Ramos (cell line): ENCODE data around the gene RDH13.
"Not testable (repeated sequence)": the region's sequence is repeated elsewhere in the genome, so short reads cannot be mapped to it uniquely, and the experiment has no call there.

Experiments used
- in situ Hi-C: fragments of 300-500 bp; cut with MboI; formaldehyde crosslinking; loops from one replicate; pipeline ENCODE4 v1.14.3; 2022; ENCODE audit warnings: low sequenced_read_pairs; ENCODE audit not compliant: unreplicated experiment

Gene RDH13

DNA sequence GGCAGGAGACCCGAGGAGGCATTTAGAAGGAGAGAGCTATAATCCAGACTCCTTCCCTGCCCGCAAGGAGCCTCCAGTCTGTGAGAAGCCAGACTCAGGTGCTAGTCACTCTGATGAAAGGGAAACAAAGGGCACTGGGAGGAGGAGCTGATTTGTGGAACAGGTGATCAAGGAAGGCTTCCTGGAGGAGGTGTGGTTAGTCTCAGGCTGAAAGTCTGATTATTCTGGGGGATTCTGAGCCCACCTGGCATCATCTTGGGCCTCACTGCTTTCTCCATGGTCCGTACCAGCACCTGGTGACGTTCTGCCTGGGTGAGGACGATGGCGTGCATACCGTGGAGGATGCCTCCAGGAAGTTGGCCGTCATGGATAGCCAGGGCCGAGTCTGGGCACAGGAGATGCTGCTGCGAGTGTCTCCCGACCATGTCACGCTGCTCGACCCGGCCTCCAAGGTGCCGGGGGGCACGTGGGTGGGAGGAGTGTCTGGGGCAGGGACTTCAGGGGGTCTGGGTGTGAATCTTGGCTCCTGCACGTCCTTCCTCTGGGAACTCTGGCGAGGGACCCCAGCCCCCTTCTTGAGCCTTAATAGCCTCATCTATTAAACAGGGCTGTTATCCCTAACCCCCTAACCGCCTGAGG lies 16.6 kb upstream of the RDH13 start:
- in situ Hi-C loops, result no loop called here

DNA sequence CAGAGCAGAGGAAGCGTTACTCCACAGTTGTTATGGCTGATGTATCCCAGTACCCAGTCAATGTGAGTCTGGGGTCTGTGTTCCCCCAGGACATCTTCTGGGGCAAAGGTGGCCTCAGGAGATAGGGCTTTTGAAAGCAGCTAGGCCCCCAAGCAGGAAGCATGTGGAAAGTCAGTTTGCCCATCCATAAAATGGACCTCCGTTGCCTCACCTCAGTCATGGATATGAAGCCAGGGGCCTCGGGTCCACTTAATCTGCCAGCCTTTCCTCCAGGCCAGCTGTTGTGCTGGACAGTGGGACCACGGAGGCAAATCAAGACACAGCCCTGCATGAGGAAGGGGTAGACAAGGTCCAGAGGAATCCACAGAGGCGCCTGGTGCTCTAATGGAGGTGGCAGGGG lies 16.0 kb upstream of the RDH13 start:
- in situ Hi-C loops, result no loop called here

GRCh38 chr19:55077106-55077505 lies 14.2 kb upstream of the RDH13 start:
- in situ Hi-C loops, result no loop called here

GRCh38 chr19:55076321-55076720 lies 13.4 kb upstream of the RDH13 start:
- in situ Hi-C loops, result no loop called here

DNA sequence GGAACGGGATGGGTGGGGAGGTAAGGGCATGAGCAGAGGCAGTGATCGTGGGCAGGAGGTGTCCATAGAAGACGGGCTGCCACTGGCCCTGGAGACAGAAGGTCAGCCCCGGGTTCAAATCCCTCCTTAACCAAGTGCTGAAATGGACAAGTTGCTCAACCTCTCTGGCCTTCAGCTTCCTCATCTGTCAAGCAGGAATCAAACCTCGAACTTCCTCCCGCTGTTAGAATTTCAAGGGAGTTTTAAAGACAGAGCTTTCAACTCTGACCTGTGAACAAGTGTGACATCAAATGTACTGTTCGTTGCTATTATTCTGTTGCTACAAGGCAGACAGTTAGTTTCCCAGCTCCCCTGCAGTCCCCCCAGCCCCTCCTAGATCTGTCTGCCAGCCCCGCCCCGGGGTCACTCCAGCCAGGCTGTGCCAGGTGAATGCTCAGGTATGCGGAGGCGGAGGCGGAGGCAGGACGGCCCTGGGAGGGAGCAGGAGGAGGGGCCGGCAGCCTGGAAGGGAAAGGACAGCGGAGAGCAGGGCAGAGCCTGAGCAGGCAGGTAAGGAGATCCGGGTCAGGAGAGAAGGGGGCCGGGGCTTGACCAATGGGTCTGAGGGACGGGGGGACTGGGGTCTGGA lies 12.5 kb upstream of the RDH13 start, which contains the start of gene EPS8L1:
EPS8L1 (plus strand) TSS at position 499 of the 628 bp plus-strand sequence. CDS start 576 bp downstream, outside the sequence.
- in situ Hi-C loops, result no loop called here

DNA sequence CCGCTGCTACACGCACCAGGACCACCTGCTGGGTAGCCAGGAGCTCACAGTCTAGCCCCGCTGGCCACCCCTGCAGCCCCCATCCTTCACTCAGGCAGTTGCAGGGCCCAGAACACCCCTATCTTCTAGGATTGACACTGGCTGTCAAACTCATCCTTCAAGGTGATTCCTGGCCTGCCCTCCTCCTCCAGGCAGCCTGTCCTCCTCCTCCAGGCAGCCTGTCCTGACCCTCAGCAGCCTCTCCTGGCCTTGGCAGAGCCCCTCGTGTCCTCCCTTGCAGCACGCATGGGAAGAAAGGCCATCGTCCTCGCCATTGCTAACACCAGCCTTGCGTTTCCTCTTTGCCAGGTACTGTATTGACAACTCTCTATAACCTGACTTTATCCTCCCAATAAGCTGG lies 9.0 kb upstream of the RDH13 start:
- in situ Hi-C loops, result no loop called here

- in situ Hi-C loops, result no loop called here
Measured at GRCh38 chr19:55071129-55071502, 8.2 kb upstream of the RDH13 start.

GRCh38 chr19:55070466-55071128 lies 7.6 kb upstream of the RDH13 start:
- in situ Hi-C loops, result no loop called here

GRCh38 chr19:55069865-55070197 lies 6.9 kb upstream of the RDH13 start:
- in situ Hi-C loops, result no loop called here

DNA sequence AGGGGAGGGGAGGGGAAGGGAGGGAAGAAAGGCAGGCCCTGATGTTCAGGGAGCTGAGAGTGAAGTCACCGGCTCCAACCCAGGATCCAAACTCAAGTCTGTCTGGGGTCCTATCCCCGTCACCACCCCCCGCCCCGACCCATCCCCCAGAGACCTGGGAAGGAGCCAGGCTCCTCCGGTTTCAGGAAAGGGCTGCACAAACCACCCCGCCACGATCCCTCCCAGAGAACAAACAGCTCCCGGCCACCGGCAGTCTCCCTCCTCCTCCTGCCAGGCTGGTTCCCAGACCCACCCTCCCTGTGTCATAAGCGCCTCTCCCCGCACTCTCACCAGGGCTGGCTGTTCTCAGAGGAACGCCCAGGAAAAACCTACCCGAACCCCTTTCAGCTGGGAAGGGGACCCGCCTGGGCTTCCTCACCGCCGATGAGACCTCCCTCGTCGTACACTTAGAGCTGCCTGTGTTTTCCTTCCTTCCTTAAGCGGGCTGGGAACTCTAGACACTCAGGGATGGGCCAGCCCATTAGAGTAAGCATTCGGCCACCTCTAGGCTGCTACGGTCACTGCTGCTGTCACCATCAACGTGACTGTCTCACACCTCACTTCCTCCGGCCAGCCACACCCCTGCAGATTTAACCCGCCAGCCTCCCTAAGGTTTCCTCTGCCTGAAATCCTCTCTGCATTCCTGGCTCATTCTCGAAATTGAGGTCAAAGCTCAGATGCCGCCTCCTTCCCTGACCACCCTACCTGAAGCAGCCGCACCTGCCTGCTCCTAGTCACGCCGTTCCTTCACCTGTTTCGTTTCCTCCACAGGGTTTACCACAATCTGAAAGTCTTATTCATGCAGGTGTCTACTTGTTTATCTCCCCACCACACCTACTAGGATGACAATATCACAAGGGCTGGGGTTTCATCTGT lies 6.3 kb upstream of the RDH13 start:
- in situ Hi-C loops, result no loop called here

DNA sequence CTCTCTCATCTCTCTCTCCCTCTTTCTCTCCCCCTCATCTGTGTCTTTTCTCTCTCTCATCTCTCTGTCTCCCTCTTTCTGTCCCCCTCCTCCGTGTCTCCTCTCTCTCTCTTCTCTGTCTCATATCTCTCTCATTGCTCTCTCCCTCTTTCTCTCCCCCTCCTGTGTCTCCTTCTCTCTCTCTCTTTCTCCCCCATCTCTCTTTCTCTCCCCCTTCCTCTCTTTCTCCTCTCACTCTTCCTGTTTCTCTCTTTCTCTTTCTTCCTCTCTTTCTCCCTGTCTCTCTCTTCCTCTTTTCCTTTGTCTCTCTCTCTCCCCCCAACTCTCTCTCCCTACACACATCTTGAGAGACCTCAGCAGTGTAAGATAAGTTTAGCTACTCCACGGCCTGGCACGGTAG lies 4.9 kb upstream of the RDH13 start:
- in situ Hi-C loops, result no loop called here

GRCh38 chr19:55066107-55066709 lies 3.3 kb upstream of the RDH13 start:
- in situ Hi-C loops, result no loop called here

GRCh38 chr19:55065516-55065915 lies 2.6 kb upstream of the RDH13 start:
- in situ Hi-C loops, result not testable (repeated sequence)

GRCh38 chr19:55063492-55063843 lies 520 bp upstream of the RDH13 start:
- in situ Hi-C loops, result no loop called here

DNA sequence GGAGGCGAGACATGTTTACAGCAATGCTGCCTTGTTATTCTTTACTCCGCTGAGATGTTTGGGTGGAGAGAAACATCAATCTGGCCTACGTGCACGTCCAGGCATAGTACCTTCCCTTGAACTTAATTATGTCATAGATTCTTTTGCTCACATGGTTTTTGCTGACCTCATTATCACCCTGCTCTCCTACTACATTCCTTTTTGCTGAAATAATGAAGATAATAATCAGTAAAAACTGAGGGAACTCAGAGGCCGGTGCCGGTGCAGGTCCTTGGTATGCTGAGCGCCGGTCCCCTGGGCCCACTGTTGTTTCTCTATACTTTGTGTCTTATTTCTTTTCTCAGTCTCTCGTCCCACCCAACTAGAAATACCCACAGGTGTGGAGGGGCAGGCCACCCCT lies 2.7 kb downstream of the RDH13 start:
- in situ Hi-C loops, result not testable (repeated sequence)

- in situ Hi-C loops, result no loop called here
Measured at GRCh38 chr19:55058781-55059610, 4.0 kb downstream of the RDH13 start.

DNA sequence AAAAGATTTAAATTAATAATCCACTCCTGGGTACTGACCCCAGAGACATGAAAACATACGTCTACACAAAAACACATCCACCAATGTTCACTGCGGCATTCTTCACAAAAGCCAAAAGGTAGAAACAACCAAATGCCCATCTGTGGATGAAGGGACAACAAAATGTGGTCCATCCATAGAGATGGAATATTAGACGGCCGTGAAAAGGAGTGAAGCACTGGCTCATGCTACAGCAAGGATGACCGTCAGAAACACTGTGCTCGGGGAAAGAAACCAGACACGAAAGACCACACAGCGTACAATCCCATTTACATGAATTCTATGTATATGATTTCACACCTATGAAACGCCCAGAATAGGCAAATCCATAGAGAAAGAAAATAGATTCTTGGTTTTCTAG lies 6.1 kb downstream of the RDH13 start:
- in situ Hi-C loops, result no loop called here

- in situ Hi-C loops, result no loop called here
Measured at GRCh38 chr19:55053735-55054134, 9.2 kb downstream of the RDH13 start.

DNA sequence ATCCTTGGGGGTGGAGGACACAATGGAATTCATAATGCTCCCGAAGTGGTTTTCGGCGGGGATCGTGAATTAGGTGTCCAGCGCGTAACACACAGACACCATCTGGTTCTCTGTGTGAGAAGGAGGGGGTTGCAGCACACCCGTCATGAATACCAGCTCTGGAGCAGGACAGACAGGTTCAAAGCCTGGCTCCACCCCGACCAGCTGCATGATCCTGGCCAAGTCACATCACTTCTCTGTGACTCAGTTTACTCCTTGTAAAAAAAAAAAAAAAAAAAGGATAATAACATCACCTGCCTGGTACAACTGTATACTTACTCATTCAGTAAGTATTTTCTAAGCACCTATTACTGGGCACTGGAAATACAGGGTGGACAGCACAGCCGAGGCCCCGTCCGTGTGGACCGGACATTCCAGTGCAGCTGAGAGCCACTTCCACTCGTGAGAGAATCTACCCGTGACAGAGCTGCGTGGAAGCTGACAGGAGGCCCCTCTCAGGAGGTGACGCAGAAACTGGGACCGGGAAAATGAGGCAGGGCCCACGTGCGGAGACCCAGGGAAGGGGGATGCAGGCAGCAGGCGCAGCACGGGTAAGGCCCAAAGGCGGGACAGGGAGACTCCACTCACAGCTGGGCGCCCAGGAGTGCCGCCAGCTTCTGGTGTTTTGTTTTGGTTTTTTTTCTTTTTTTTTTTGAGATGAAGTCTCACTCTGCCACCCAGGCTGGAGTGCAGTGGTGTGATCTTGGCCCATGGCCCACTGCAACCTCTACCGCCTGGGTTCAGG lies 12.0 kb downstream of the RDH13 start:
- in situ Hi-C loops, result no loop called here
